ENCODE measurements around the gene CPEB4.

CPEB4 gene

GRCh38 chr5:173913686-173914321 lies 25.7 kb downstream of the CPEB4 start:
- no peak for DNase-seq (ENCODE audit: low read depth in 3 of 3)

- no peak for DNase-seq (ENCODE audit: low read depth in 3 of 3)
Observed at GRCh38 chr5:173915310-173916014, 27.3 kb downstream of the CPEB4 start.

- no peak for DNase-seq (ENCODE audit: low read depth in 3 of 3)
Observed at GRCh38 chr5:173916233-173916632, 28.1 kb downstream of the CPEB4 start.

GRCh38 chr5:173917788-173918786 lies 29.9 kb downstream of the CPEB4 start:
- DNase-seq (ENCODE audit: low read depth in 3 of 3), result peak; percentile 7 to 42 (median 22)

- DNase-seq (ENCODE audit: low read depth in 3 of 3), result no peak
Observed at GRCh38 chr5:173919443-173919842, 31.3 kb downstream of the CPEB4 start.

- no peak for DNase-seq (ENCODE audit: low read depth in 3 of 3)
Observed at GRCh38 chr5:173920024-173920753, 32.0 kb downstream of the CPEB4 start.

GRCh38 chr5:173920866-173921555 lies 32.9 kb downstream of the CPEB4 start:
- DNase-seq (ENCODE audit: low read depth in 3 of 3), result no peak

- DNase-seq (ENCODE audit: low read depth in 3 of 3), result no peak
Observed at GRCh38 chr5:173922527-173922926, 34.4 kb downstream of the CPEB4 start.

GRCh38 chr5:173923218-173924095 lies 35.3 kb downstream of the CPEB4 start:
- DNase-seq (ENCODE audit: low read depth in 3 of 3), result no peak

GRCh38 chr5:173924899-173925298 lies 36.8 kb downstream of the CPEB4 start:
- DNase-seq (ENCODE audit: low read depth in 3 of 3), result no peak

- DNase-seq (ENCODE audit: low read depth in 3 of 3), result peak in 1 of 3 experiments; percentile 20
Observed at GRCh38 chr5:173925449-173926071, 37.4 kb downstream of the CPEB4 start.

- DNase-seq (ENCODE audit: low read depth in 3 of 3), result no peak
Observed at GRCh38 chr5:173926359-173926758, 38.2 kb downstream of the CPEB4 start.

GRCh38 chr5:173928871-173929574 lies 40.9 kb downstream of the CPEB4 start:
- DNase-seq (ENCODE audit: low read depth in 3 of 3), result no peak

- DNase-seq (ENCODE audit: low read depth in 3 of 3), result no peak
Observed at GRCh38 chr5:173932695-173933139, 44.6 kb downstream of the CPEB4 start.

- DNase-seq (ENCODE audit: low read depth in 3 of 3), result no peak
Observed at GRCh38 chr5:173933901-173934300, 45.8 kb downstream of the CPEB4 start.

- no peak for DNase-seq (ENCODE audit: low read depth in 3 of 3)
Observed at GRCh38 chr5:173935396-173935795, 47.2 kb downstream of the CPEB4 start.

GRCh38 chr5:173940269-173940668 lies 52.1 kb downstream of the CPEB4 start:
- DNase-seq (ENCODE audit: low read depth in 3 of 3), result no peak

GRCh38 chr5:173941102-173941501 lies 53.0 kb downstream of the CPEB4 start:
- no peak for DNase-seq (ENCODE audit: low read depth in 3 of 3)
